Astrocyte (in vitro differentiated cells and primary cell): ENCODE data around the gene VPS8.

Experiments
- EZH2 ChIP-seq: IDR thresholded peaks from 2 replicates; pipeline ENCODE4 v1.6.1; 2012; ENCODE audit warnings: mild to moderate bottlenecking, low read length, inconsistent platforms; ENCODE audit not compliant: insufficient read depth
- TF ChIP-seq, protein P1 (sequence below): IDR thresholded peaks from 2 replicates; pipeline ENCODE4 v1.5.1; 2011; ENCODE audit warnings: low read depth, mild to moderate bottlenecking, inconsistent platforms, low read length, moderate library complexity; ENCODE audit not compliant: insufficient read depth

DNA sequence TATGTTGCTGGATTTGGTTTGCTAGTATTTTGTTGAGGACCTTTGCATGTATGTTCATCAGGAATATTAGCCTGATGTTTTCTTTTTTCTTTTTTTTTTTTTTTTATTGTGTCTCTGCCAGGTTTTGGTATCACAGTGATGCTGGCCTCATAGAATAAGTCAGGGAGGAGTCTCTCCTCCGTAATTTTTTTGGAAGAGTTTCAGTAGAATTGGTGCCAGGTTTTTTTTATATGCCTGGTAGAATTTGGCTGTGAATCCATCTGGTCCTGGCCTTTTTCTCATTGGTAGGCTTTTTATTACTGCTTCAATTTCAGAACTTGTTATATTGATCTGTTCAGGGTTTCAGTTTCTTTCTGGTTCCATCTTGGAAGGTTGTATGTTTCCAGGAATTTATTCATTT, 165.8 kb downstream of the VPS8 start:
- TF ChIP-seq, protein P1, sequence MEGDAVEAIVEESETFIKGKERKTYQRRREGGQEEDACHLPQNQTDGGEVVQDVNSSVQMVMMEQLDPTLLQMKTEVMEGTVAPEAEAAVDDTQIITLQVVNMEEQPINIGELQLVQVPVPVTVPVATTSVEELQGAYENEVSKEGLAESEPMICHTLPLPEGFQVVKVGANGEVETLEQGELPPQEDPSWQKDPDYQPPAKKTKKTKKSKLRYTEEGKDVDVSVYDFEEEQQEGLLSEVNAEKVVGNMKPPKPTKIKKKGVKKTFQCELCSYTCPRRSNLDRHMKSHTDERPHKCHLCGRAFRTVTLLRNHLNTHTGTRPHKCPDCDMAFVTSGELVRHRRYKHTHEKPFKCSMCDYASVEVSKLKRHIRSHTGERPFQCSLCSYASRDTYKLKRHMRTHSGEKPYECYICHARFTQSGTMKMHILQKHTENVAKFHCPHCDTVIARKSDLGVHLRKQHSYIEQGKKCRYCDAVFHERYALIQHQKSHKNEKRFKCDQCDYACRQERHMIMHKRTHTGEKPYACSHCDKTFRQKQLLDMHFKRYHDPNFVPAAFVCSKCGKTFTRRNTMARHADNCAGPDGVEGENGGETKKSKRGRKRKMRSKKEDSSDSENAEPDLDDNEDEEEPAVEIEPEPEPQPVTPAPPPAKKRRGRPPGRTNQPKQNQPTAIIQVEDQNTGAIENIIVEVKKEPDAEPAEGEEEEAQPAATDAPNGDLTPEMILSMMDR = no peak
- no peak for TF ChIP-seq EZH2
